Parathyroid adenoma (tissue), 2 donors: ENCODE results near the gene MAGI2.
"Not testable (repeated sequence)": the region's sequence is repeated elsewhere in the genome, so short reads cannot be mapped to it uniquely, and the experiment has no call there.

ENCODE experiments used
- H2AFZ ChIP-seq: fragments of 300-600 bp; sonication (generic); one replicate; pipeline ENCODE4 v1.7.0; 2017; ENCODE audit warnings: antibody characterized with exemption, mild to moderate bottlenecking
- H3K27ac ChIP-seq: fragments of 300-600 bp; sonication (generic); one replicate; pipeline ENCODE4 v1.7.0; 2017
- H3K27me3 ChIP-seq: fragments of 300-600 bp; sonication (generic); one replicate; pipeline ENCODE4 v1.7.0; 2017; ENCODE audit warnings: low read length; ENCODE audit not compliant: control insufficient read depth, insufficient read depth
- H3K36me3 ChIP-seq: fragments of 300-600 bp; sonication (generic); one replicate; pipeline ENCODE4 v1.7.0; 2017; ENCODE audit warnings: low read length; ENCODE audit not compliant: control insufficient read depth, insufficient read depth
- H3K4me1 ChIP-seq: fragments of 300-600 bp; sonication (generic); one replicate; pipeline ENCODE4 v1.7.0; 2017; ENCODE audit warnings: control low read depth
- H3K4me2 ChIP-seq: fragments of 300-600 bp; sonication (generic); one replicate; pipeline ENCODE4 v1.7.0; 2017; ENCODE audit warnings: low read length
- H3K4me3 ChIP-seq: fragments of 300-600 bp; sonication (generic); one replicate; pipeline ENCODE4 v1.7.0; 2017; ENCODE audit warnings: low read depth, low read length
- H3K79me2 ChIP-seq: fragments of 300-600 bp; sonication (generic); one replicate; pipeline ENCODE4 v1.7.0; 2017; ENCODE audit warnings: control low read depth
- H3K9ac ChIP-seq: fragments of 300-600 bp; sonication (generic); one replicate; pipeline ENCODE4 v1.7.0; 2017; ENCODE audit warnings: mild to moderate bottlenecking
- H3K9me3 ChIP-seq: fragments of 300-600 bp; sonication (generic); one replicate; pipeline ENCODE4 v1.7.0; 2017; ENCODE audit warnings: low read length; ENCODE audit not compliant: control insufficient read depth
- TF ChIP-seq, protein P1 (sequence below): fragments of 300-600 bp; sonication (generic); IDR thresholded peaks from one replicate; pipeline ENCODE4 v1.7.0; 2017; ENCODE audit warnings: antibody characterized with exemption, mild to moderate bottlenecking
- donor health status: primary hyperparathyroidism.

MAGI2 gene

GRCh38 chr7:78521961-78522360 is 931.5 kb downstream of the MAGI2 start:
- no peaks in the 10 kb centered on the region for H3K9me3 ChIP-seq
- H2AFZ ChIP-seq = no peak overlapping the region
- no peak overlapping the region for H3K9ac ChIP-seq
- H3K27ac ChIP-seq = no peak overlapping the region
- TF ChIP-seq, protein P1, sequence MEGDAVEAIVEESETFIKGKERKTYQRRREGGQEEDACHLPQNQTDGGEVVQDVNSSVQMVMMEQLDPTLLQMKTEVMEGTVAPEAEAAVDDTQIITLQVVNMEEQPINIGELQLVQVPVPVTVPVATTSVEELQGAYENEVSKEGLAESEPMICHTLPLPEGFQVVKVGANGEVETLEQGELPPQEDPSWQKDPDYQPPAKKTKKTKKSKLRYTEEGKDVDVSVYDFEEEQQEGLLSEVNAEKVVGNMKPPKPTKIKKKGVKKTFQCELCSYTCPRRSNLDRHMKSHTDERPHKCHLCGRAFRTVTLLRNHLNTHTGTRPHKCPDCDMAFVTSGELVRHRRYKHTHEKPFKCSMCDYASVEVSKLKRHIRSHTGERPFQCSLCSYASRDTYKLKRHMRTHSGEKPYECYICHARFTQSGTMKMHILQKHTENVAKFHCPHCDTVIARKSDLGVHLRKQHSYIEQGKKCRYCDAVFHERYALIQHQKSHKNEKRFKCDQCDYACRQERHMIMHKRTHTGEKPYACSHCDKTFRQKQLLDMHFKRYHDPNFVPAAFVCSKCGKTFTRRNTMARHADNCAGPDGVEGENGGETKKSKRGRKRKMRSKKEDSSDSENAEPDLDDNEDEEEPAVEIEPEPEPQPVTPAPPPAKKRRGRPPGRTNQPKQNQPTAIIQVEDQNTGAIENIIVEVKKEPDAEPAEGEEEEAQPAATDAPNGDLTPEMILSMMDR = no peak
- H3K4me3 ChIP-seq = no peak overlapping the region
- H3K4me2 ChIP-seq = no peak overlapping the region
- H3K79me2 ChIP-seq = no peaks in the 10 kb centered on the region
- H3K27me3 ChIP-seq = no peaks in the 10 kb centered on the region
- no peaks in the 10 kb centered on the region for H3K4me1 ChIP-seq
- H3K36me3 ChIP-seq = no peaks in the 10 kb centered on the region

DNA sequence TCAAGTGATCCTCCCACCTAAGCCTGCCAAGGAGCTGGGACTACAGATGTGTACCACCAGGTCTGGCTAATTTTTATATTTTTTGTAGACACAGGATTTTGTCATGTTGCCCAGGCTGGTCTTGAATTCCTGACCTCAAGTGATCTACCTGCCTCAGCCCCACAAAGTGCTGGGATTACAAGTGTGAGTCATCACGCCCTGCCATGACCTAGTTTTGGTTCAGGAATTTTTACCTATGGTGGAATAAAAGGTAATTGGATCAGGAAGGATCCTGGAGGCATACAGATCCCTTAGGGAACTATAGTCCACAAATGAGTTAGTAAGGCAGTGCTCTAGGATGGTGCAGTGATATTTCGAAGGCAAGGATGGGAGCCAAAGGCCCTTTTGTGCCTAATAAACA is 937.0 kb downstream of the MAGI2 start:
- Histone ChIP-seq H3K27ac (no peak overlapping the region), H3K4me1 (no peaks in the 10 kb centered on the region), H3K36me3 (no peaks in the 10 kb centered on the region), H3K79me2 (no peaks in the 10 kb centered on the region), H3K27me3 (no peaks in the 10 kb centered on the region), H3K4me3 (no peak overlapping the region), H2AFZ (no peak overlapping the region), H3K9me3 (no peaks in the 10 kb centered on the region), H3K9ac (no peak overlapping the region), H3K4me2 (no peak overlapping the region)
- TF ChIP-seq, protein P1 = no peak

DNA sequence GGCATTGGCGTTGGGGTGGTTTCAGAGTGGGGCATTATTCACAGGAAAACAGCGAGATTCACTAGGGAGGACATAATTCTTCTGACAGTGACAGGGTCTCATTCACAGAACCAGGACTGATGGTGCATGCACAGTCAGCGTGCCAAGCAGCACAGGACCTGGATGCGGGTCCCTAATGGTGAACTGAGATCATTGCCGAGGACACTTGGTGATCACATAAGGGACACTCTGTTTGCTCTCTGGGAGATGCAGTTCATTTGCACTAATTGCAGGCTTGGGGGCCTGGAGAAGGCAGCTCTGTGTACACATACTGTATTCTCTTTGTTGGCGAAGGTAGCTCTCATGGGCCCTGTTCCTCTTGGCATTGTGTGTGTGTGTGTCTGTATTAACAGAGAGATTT is 938.8 kb downstream of the MAGI2 start:
- TF ChIP-seq, protein P1 = no peak
- no peaks in the 10 kb centered on the region for H3K79me2 ChIP-seq
- no peak overlapping the region for H3K27ac ChIP-seq
- no peaks in the 10 kb centered on the region for H3K36me3 ChIP-seq
- H3K9ac ChIP-seq = no peak overlapping the region
- H3K4me3 ChIP-seq = no peak overlapping the region
- H3K9me3 ChIP-seq = no peaks in the 10 kb centered on the region
- no peak overlapping the region for H3K4me2 ChIP-seq
- H3K27me3 ChIP-seq = no peaks in the 10 kb centered on the region
- no peak overlapping the region for H2AFZ ChIP-seq
- H3K4me1 ChIP-seq = no peaks in the 10 kb centered on the region

DNA sequence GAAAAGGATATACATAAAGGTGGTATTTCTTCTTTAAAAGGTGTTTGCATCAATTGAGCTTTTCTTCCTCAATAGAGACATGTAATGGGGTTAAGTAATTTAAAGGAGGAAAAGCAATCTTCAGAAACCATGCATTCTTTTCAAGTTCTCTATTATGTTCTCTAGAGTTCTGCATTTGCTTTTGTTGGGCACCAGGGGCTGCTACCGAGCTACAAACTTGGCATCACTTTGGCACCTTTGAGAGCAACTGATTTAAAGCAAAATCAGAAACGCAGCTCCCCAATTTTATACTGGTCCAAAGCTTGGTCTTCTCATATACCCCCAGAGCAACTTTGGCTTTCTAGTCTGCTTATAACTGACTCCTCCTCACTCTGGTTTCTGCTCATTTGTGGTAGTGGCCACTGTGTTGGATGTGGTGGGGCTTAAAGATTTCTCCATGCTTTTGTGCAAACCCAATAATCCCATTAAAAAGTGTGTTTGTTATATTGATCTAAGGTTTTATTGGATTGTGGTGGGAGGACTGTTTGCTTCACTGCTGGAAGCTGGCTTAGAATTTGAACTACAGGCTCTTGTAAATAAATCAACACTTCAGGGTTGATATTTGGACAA is 942.8 kb downstream of the MAGI2 start:
- no peak overlapping the region for H3K4me3 ChIP-seq
- no peaks in the 10 kb centered on the region for H3K36me3 ChIP-seq
- H3K4me2 ChIP-seq = no peak overlapping the region
- no peak overlapping the region for H3K9ac ChIP-seq
- no peaks in the 10 kb centered on the region for H3K4me1 ChIP-seq
- TF ChIP-seq, protein P1 = peak; percentile 59
- H2AFZ ChIP-seq = no peak overlapping the region
- H3K79me2 ChIP-seq = no peaks in the 10 kb centered on the region
- H3K27ac ChIP-seq = no peak overlapping the region
- no peaks in the 10 kb centered on the region for H3K27me3 ChIP-seq
- no peaks in the 10 kb centered on the region for H3K9me3 ChIP-seq

GRCh38 chr7:78503301-78503700 is 950.2 kb downstream of the MAGI2 start:
- not testable (repeated sequence) for H2AFZ ChIP-seq, H3K4me1 ChIP-seq, H3K4me3 ChIP-seq, H3K27me3 ChIP-seq, H3K27ac ChIP-seq, H3K9ac ChIP-seq, H3K79me2 ChIP-seq, H3K36me3 ChIP-seq, H3K9me3 ChIP-seq, H3K4me2 ChIP-seq
